Stimulated activated CD4-positive, alpha-beta T cell treated with anti-CD3 and anti-CD28 coated beads, Interleukin-15, amount 100 ng/mL, for 24 hours (primary cell): ENCODE measurements around the gene ULK2.
"Not testable (repeated sequence)": the region's sequence is repeated elsewhere in the genome, so short reads cannot be mapped to it uniquely, and the experiment has no call there.

Source experiments
- DNase-seq: peaks from one replicate; pipeline ENCODE4 v3.0.0-alpha.2; 2020

The ULK2 gene

GRCh38 chr17:19867329-19868078 lies at the start of gene ULK2:
Gene ULK2 (minus strand): TSS chr17:19867936. CDS start chr17:19867417, 519 bp downstream.
- DNase-seq = peak; percentile 67

- DNase-seq = no peak
Observed at GRCh38 chr17:19915245-19915978, 47.7 kb upstream of the ULK2 start.

GRCh38 chr17:19911033-19911432 lies 43.3 kb upstream of the ULK2 start:
- DNase-seq = no peak

GRCh38 chr17:19909139-19909538 lies 41.4 kb upstream of the ULK2 start:
- no peak for DNase-seq

- no peak for DNase-seq
Observed at GRCh38 chr17:19905502-19905901, 37.8 kb upstream of the ULK2 start.

- no peak for DNase-seq
Observed at GRCh38 chr17:19904924-19905323, 37.2 kb upstream of the ULK2 start.

- no peak for DNase-seq
Observed at GRCh38 chr17:19904412-19904811, 36.7 kb upstream of the ULK2 start.

- DNase-seq = no peak
Observed at GRCh38 chr17:19900809-19901208, 33.1 kb upstream of the ULK2 start.

GRCh38 chr17:19897903-19898302 lies 30.2 kb upstream of the ULK2 start:
- no peak for DNase-seq

GRCh38 chr17:19897090-19897837 lies 29.5 kb upstream of the ULK2 start:
- DNase-seq = no peak

GRCh38 chr17:19896679-19897078 lies 28.9 kb upstream of the ULK2 start:
- DNase-seq = no peak

- DNase-seq = not testable (repeated sequence)
Observed at GRCh38 chr17:19890554-19890953, 22.8 kb upstream of the ULK2 start.

GRCh38 chr17:19890001-19890400 lies 22.3 kb upstream of the ULK2 start:
- not testable (repeated sequence) for DNase-seq

GRCh38 chr17:19886116-19886515 lies 18.4 kb upstream of the ULK2 start:
- no peak for DNase-seq

GRCh38 chr17:19883537-19884215 lies 15.9 kb upstream of the ULK2 start:
- DNase-seq = no peak

GRCh38 chr17:19880393-19880792 lies 12.7 kb upstream of the ULK2 start:
- DNase-seq = no peak

GRCh38 chr17:19877364-19877945 lies 9.7 kb upstream of the ULK2 start:
- no peak for DNase-seq

GRCh38 chr17:19876529-19877161 lies 8.9 kb upstream of the ULK2 start:
- peak; percentile 49 for DNase-seq

- DNase-seq = no peak
Observed at GRCh38 chr17:19874256-19874655, 6.5 kb upstream of the ULK2 start.

- no peak for DNase-seq
Observed at GRCh38 chr17:19873346-19873745, 5.6 kb upstream of the ULK2 start.

GRCh38 chr17:19868079-19868395 lies 301 bp upstream of the ULK2 start:
- DNase-seq = no peak

- peak; percentile 67 for DNase-seq
Observed at GRCh38 chr17:19867079-19867328, 732 bp downstream of the ULK2 start.

- DNase-seq = no peak
Observed at GRCh38 chr17:19865021-19865420, 2.7 kb downstream of the ULK2 start.
